NCI-H1092 (cell line): ENCODE measurements around the gene CD200.
"Not testable (repeated sequence)": the region's sequence is repeated elsewhere in the genome, so short reads cannot be mapped to it uniquely, and the experiment has no call there.

Experiments
- DNase-seq: peaks from one replicate; lab custom pipeline; 2025; lab: John Stamatoyannopoulos, UW

Gene CD200

DNA sequence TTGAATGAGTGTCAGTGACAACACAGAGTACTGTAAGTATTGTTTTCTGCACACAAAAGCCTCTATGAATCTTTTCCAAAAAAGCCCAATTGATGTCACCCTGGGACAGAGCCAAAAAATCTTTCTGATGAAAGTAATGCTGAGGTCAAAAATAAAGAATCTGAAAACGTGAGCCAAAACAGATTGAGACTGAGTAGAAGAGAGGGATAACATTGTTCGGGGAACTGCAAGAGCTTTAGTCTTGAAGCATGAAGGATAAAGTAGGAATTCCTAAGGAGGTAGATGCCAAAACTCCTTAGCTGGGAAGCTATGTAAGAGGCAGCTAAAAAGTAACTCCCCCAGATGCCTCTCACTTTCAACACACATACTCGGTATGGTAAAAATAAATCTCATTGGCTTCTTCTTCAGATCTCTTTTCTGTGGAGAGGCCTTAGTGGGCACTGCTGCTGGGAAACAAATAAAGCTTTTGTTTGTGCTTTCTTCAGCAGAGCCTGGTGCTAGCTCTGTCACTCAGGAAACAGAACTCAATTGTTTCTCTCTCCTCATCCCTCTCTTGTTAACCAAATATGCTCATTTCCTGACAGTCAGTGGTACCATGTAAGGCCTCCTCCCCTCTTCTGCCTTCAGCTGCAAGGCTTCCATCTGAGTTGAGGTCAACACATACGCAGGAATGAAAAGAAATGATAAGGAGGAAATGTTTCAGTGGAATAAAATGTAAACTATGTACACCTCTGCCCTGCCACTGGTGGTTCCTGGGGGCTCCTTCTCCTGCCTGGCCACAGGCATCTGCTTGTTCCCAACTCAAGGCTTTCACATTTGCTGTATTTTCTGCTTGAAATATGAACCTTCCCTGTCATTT, 58.1 kb downstream of the CD200 start:
- no peak for DNase-seq

- DNase-seq, result no peak
Measured at GRCh38 chr3:112391648-112392047, 58.7 kb downstream of the CD200 start.

- no peak for DNase-seq
Measured at GRCh38 chr3:112392393-112393359, 59.7 kb downstream of the CD200 start.

DNA sequence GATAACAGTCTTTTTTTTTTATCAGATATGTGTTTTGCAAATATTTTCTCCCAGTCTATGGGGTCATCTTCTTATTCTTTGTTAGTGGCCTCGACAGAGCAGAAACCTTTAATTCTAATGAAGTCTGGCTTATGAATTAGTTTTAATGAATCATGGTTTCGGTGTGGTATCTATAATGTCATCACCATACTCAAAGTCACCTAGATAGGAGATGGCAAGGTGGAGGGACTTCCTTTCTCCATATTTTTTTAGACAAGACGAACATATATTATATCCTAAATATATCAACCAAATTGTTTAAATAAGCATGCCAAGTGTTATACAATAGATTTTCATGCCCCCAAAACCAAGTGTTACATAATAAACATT, 60.4 kb downstream of the CD200 start:
- no peak for DNase-seq

- DNase-seq, result no peak
Measured at GRCh38 chr3:112394003-112394640, 61.2 kb downstream of the CD200 start.

DNA sequence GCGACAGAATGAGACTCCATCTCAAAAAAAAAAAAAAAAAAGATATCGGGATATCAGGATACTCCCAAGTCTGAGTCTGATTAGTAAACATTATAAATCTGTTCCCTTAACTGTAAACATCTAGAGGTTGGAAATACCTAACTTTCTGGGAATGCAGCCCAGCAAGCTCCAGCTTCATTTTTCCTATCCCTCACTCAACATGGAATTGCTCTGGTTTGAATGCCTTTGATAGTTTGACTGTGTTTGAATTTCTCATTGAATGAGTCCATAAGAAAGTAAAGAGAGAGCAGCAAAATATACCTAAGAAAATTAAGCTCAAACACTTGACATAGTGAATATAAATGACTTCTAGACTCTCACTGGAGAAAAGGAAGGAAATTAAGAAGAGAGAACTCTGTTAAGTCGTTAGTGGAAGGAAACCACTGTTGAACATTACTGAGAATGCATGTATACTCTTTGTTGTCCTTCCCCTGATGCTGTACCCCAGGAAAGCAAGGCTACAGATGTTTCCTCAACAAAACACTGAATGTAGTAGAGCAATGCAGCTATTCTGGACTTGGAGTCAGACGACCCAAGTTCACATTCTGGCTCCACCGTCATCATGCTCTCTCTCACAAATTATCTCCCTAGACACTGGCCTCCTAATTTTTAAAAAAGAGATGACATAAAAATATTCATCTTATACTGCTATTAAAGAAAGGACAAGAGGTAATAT, 62.4 kb downstream of the CD200 start:
- DNase-seq, result no peak

- no peak for DNase-seq
Measured at GRCh38 chr3:112395896-112396290, 62.9 kb downstream of the CD200 start.

GRCh38 chr3:112397556-112397955, 64.6 kb downstream of the CD200 start:
- no peak for DNase-seq

DNA sequence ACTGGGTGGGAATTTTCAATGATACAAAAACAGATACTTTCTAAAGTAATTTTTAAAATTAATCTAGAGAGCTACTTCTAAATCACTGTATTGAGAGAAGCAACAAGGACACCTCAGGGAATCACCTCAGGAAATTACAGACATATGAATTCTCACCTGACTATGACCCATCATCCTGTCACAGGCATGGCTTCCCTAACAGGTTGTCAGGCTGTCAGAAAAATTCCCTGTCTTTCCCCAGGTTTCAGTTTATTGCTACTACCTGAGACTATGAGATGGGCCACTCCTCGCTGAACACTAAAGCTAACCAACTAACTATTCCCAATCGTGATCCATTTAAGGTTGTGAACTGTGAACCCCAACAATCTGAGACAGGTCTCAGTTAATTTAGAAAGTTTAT, 66.1 kb downstream of the CD200 start:
- no peak for DNase-seq

DNA sequence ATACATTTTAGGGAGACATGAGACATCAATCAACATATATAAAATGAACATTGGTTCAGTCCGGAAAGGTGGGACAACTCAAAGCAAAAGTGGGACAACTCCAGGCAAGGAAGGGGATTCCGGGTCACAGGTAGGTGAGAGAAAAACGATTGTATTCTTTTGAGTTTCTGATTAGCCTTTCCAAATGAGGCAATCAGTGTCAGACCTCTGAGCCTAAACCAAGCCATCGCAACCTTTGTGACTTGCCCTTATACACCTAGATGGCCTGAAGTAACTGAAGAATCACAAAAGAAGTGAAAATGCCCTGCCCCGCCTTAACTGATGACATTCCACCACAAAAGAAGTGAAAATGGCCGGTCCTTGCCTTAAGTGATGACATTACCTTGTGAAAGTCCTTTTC, 66.6 kb downstream of the CD200 start:
- not testable (repeated sequence) for DNase-seq

GRCh38 chr3:112400317-112400716, 67.4 kb downstream of the CD200 start:
- DNase-seq, result not testable (repeated sequence)

DNA sequence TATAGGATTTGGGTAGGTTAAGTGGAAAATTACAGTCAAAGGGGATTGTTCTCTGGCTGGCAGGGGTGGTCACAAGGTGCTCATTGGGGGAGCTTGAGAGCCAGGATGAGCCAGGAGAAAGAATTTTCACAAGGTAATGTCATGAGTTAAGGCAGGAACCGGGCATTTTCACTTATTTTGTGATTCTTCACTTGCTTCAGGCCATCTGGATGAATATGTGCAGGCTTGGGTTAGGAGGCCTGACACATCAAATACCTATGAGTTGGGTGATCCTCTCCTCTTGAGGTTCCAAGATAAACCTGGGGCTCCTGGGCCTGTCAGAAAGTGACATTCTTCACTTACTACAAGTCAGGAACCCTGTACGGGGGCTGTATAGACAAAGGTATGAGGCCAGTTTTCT, 68.7 kb downstream of the CD200 start:
- no peak for DNase-seq

DNA sequence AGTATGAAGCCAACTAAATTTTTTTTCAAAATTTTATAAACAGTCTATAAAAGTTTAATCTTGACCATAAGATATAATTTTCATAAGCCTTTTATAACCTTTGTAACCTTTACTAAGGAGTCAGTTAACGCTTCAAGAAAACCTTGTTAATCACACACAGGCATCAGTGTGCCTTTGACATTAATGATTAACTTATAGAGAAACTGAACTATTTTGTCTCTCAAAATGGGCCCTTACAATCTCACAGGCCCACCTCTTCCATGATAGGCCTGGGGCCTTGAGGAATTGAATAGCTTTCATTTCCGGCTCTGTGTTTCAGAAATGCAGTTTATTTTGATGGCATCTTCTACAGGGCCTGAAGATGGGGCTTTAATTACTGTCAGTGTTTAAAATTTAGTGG, 70.1 kb downstream of the CD200 start:
- no peak for DNase-seq

DNA sequence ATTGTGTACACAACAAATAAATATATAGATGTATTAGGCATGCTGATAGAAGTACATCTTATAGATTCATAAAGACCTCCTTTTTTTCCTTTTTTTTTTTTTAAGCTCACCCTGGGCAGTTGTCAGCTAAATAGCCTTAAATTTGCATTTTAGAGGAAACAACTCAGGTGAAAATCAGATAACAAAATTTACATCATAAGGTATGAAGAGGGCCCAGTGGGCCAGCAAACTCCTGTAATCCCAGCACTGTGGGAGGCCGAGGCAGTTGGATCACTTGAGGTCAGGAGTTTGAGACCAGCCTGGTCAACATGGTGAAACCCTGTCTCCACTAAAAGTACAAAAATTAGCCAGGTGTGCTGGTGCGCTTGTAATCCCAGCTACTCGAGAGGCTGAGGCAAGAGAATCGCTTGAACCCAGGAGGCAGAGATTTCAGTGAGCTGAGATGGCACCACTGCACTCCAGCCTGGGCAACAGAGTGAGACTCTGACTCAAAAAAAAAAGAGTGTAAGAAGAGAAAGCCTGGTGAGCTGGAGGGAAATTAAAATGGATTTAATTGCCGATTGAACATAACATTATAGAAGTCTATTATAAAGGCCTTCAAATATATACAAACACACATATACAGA, 72.1 kb downstream of the CD200 start:
- not testable (repeated sequence) for DNase-seq

DNA sequence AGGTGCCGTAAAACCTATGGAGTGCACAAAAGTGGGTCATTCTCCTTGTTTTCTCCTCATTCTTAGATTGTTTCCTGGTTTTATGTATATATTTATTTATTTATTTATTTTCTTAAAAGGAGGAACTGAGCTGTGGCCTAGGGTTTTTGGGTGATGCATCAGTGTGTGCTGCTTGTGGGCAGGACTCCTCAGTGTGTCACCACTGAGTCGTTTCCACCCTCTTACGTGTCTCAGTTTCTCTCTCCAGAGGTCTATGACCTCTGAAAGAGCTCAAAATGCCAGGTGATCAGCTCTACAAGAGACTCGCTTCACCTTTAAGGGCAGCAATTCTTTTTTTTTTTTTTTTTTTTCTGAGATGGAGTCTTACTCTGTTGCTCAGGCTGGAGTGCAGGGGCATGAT, 72.9 kb downstream of the CD200 start:
- no peak for DNase-seq

DNA sequence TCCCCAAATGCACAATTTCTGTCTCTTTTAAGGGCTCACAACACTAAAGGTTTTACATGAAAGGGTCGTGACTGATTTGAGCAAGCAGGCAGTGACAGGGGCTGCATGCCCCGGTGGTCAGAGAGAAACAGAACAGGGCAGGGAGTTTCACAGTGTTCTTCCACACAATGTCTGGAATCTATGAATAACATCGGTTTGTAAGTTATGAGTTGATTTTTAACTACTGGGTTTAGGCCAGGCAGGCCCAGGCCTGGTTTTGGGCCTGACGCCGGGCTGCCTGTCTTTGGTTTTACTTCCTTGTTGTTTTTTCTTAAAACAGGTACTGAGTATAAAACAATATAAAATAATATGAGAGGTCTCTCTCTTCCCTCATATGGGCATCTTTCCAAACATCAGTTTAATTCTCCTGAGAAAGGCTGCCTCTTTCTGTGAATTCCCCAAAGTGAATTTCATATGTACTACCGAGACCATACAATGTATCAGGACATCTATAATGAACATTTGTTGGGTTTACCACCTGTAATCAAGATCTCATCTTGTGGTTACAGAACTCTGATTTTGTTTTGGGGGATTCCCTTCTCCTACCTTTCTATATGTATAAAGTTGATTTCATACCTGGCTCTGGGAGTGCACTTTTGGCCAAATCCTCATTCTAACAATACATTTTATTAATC, 74.4 kb downstream of the CD200 start:
- no peak for DNase-seq

DNA sequence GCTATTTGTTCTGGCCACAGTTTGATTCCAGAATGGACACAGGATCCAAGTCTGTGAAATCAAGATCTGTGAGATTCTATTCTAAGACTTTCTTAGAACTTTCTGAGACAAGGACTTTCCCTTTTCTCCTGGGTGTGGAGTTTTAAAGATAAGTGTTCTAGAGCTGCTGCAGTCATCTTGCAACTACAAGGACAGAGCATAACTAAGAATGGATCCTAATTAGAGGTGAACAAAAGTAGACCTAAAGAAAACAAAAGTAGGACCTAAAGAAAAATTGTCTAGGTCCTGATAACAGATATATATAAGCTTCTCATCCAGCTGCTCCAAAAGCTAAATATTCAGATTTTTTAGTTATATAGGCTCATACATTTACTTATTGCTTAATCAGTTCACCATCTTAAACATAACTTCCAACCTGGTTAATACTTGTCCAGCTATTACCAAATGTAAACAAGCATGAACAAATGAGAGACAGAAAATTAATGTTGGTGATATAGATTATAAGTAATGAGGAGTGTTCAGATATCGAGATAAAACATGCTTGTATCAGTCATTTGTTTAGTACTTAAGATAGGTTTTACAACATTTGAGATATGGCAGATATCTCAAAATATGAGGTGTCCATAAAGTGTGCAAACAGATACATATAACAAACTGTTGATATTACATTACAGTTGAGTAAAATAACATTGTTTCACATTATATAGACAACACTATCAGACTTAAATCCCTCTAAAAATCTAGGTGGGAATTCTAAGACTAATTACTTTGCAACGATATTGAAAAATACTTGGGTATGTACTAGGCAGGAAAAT, 75.1 kb downstream of the CD200 start:
- DNase-seq, result no peak

- no peak for DNase-seq
Measured at GRCh38 chr3:112409041-112409440, 76.1 kb downstream of the CD200 start.

DNA sequence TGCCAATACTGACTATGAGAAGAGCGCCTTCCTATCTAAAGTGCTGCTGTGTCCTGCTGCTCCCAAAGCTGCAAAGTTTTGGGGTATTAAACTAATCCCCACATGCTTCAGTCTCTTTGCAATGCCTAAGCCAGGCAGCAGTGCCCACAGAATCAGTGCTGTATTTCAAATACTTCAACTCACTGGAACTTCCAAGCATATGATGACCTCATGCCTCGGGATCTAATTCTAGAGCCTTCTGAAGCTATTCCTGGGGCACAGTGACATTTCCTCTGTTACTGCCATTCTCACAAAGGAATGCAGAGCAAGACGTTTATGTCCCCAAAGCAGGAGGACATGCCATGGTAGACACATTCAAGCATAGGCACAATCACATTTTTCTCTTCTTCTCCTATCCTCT, 78.5 kb downstream of the CD200 start:
- DNase-seq, result no peak
